Activated naive CD4-positive, alpha-beta T cell treated with anti-CD3 and anti-CD28 coated beads, Interleukin-2, amount 10 ng/mL, durations not matched to agents 7 days and 5 days (primary cell): ENCODE results near the gene TSPAN32.
"Not testable (repeated sequence)": the region's sequence is repeated elsewhere in the genome, so short reads cannot be mapped to it uniquely, and the experiment has no call there.

Experiments used
- CTCF ChIA-PET: fragments of 350-600 bp; sonication (Branson Sonifier 250); formaldehyde crosslinking; loops from one replicate; lab custom pipeline; 2021; ENCODE audit warnings: antibody characterized with exemption; lab: Charles Lee
- DNase-seq: peaks from one replicate; pipeline ENCODE4 v3.0.0-alpha.2; 2020
- H3K27ac Mint-ChIP-seq: one replicate; pipeline ENCODE4 v1.8.0; 2021; ENCODE audit warnings: mild to moderate bottlenecking, moderate library complexity, mixed read lengths
- H3K27me3 Mint-ChIP-seq: one replicate; pipeline ENCODE4 v1.8.0; 2021; ENCODE audit warnings: mild to moderate bottlenecking, mixed read lengths
- H3K36me3 Mint-ChIP-seq: one replicate; pipeline ENCODE4 v1.8.0; 2021; ENCODE audit warnings: mixed read lengths
- H3K4me1 Mint-ChIP-seq: one replicate; pipeline ENCODE4 v1.8.0; 2021; ENCODE audit warnings: mixed read lengths
- H3K4me3 Mint-ChIP-seq: one replicate; pipeline ENCODE4 v1.8.0; 2021; ENCODE audit warnings: mild to moderate bottlenecking, moderate library complexity, mixed read lengths
- H3K9me3 Mint-ChIP-seq: one replicate; pipeline ENCODE4 v1.8.0; 2021; ENCODE audit warnings: mixed read lengths

Gene TSPAN32

DNA sequence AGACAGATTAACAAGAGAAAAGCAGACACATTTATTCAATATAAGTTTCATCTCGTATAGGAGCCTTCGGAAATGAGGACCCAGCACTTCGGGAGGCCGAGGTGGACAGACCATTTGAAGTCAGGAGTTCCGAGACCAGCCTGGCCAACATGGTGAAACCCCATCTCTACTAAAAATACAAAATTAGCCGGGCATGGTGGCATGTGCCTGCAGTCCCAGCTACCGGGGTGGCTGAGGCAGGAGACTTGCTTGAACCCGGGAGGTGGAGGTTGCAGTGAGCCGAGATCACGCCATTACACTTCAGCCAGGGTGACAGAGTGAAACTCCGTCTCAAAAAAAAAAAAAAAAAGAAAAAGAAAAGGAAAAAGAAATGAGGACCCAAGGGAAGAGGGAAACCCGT is 62.6 kb downstream of the TSPAN32 start:
- not testable (repeated sequence) for H3K4me1 Mint-ChIP-seq, H3K9me3 Mint-ChIP-seq, H3K27me3 Mint-ChIP-seq, DNase-seq, H3K4me3 Mint-ChIP-seq, H3K27ac Mint-ChIP-seq, H3K36me3 Mint-ChIP-seq
- CTCF ChIA-PET: interaction anchor here (0.7 kb wide), 1 partner anchor 11 kb away, joined by 3 read pairs; no protein-coding TSS in a partner anchor

DNA sequence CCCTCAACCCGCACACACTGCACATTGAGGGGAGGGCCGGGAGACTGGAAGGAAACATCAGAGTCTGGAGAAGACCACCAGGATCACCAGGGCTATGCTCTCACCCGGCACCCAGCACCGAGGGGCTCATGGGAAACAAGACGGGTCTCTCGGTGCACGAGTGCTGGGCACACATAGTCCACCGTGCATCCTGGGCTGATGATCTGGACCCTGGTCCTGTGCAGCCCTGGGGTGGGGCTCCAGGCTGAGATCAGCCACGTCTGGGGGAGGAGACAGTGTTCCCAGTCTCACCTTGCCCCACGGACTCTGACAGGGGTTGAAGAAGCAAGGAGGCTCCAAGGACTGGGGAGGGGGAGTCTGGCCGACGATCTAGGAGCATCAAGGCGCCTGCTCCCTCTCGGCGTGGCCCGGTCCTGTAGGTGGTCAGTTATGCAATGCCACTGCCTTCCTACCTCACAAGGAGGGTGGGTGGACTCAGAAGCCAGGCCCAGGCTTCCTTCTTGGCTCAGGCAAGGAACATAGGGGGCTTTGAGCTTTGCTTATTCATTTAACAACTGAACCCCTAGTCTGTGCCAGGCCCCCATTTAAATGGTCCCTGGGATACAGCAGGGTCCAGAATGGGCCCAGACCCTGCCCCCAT is 63.9 kb downstream of the TSPAN32 start:
- Mint-ChIP-seq H3K36me3 (no peaks in the 10 kb centered on the region), H3K27me3 (peaks cover 6% of the 10 kb centered on the region), H3K9me3 (no peaks in the 10 kb centered on the region), H3K27ac (no peak overlapping the region), H3K4me1 (no peaks in the 10 kb centered on the region), H3K4me3 (no peak overlapping the region)
- CTCF ChIA-PET: no interaction called here
- DNase-seq: no peak

DNA sequence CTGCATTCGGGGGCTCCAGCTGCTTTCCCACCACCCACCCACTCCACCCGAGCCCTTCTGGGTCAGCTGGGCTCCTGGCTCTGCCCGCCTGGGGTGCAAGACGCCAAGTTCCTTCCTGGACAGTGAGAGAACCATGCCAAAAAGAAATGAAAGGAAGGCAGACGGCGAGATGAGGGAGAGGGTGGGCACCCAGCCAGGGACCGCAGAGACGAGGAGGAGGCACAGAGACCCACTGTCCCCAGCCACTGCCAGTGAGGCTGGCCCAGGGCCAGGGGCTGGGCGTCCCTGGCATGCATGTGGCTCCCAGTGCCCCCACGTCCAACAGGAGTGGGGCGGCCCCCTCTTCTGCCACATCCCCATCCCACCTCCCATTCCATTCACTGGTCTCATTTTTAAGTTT is 64.5 kb downstream of the TSPAN32 start:
- Mint-ChIP-seq H3K9me3 (no peaks in the 10 kb centered on the region), H3K4me3 (no peak overlapping the region), H3K36me3 (no peaks in the 10 kb centered on the region), H3K27me3 (peaks cover 6% of the 10 kb centered on the region), H3K27ac (no peak overlapping the region), H3K4me1 (no peaks in the 10 kb centered on the region)
- CTCF ChIA-PET: no interaction called here
- no peak for DNase-seq

DNA sequence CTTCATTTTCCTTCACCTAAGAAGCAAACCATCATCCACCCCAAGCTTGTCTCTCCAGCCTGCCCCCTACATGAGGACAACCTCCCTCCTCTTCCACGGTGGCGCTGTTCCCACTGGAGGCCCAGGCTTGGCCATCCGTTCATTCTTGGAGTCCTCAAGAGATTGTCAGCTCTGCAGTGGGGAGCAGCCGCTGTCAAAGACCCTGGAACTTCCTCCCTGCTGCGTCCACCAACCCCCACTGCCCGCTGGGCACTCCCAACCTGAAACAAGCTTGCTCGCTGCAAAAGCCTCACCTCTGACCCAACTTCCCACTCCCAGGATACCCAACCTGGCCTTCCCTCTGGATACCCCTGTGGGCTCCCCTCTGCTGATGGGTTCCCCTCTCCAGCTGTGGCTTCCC is 64.9 kb downstream of the TSPAN32 start:
- CTCF ChIA-PET: interaction anchor here (0.6 kb wide), 1 partner anchor 128 kb away, joined by 3 read pairs; no protein-coding TSS in a partner anchor
- Mint-ChIP-seq H3K36me3 (no peaks in the 10 kb centered on the region), H3K9me3 (no peaks in the 10 kb centered on the region), H3K27ac (no peak overlapping the region), H3K4me3 (no peak overlapping the region), H3K27me3 (peaks cover 6% of the 10 kb centered on the region), H3K4me1 (no peaks in the 10 kb centered on the region)
- DNase-seq: no peak

DNA sequence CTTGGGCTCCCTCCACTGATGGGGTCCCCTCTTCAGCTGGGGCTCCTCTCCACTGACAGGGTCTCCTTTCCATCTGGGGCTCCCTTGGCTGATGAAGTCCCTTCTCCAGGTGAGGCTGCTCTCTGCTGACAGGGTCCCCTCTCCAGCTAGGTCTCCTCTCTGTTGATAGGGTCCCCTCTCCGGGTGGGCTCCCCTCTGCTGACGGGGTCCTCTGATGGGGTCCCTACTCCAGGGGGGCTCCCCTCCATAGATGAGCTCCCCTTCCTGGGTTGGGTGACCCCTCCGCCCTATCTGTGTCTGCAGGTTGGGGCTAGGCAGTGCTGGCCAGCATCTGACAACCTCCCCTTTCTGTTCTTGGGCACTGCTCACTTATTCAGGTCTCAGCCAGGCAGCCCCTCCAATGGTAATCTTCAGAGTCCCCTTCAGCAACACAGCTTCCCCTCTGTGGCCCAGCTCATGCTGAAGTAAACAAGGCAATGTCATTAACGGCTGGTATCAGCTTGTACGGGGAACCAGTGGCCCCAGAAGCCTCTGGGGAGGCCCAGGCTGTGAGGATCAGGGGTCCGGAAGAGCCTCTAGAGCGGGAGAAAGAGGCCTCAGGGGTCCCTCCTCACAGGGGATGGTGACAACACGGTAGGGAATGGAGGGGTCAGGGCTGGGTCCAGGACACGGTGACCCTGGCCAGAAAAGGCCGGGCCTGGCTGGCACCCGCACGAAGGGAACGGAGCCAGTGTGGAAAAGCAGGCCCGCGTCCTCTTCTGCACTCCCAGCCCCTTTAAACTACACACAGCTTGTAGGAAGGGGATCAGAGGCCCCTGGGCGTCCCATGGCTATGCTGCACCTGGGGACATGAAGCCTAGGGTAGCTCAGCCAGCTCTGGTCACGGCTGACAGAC is 65.7 kb downstream of the TSPAN32 start:
- H3K4me3 Mint-ChIP-seq: no peak overlapping the region
- CTCF ChIA-PET: interaction anchor here (0.6 kb wide), 1 partner anchor 128 kb away, joined by 3 read pairs; no protein-coding TSS in a partner anchor
- no peaks in the 10 kb centered on the region for H3K4me1 Mint-ChIP-seq
- no peaks in the 10 kb centered on the region for H3K9me3 Mint-ChIP-seq
- DNase-seq: no peak
- peaks cover 6% of the 10 kb centered on the region for H3K27me3 Mint-ChIP-seq
- no peaks in the 10 kb centered on the region for H3K36me3 Mint-ChIP-seq
- no peak overlapping the region for H3K27ac Mint-ChIP-seq
